ENCODE data around the gene UPF3A. TPM values are rescaled to one million over a fixed set of nuclear protein-coding genes. Genes with fewer than 3 reads are reported as not detected.

Gene UPF3A
- total RNA-seq, 1 donor from 2014 or later, result 79.8 TPM

- H3K36me3 ChIP-seq, result peaks cover 74 to 96% of the 10 kb centered on the region in 2 donors
- DNase-seq (ENCODE audit: low spot score in 2 of 2), result no peak
- TF ChIP-seq CTCF (IDR thresholded peaks at IDR 0.05), result no peak
- no peaks in the 10 kb centered on the region for H3K27me3 ChIP-seq
- H3K9me3 ChIP-seq, result no peaks in the 10 kb centered on the region
- H3K27ac ChIP-seq, result no peak overlapping the region
- intact Hi-C loops (cut with DNase I), result no loop called here
- H3K4me3 ChIP-seq, result no peak overlapping the region
- H3K4me1 ChIP-seq, result no peaks in the 10 kb centered on the region
These were observed 16.4 kb upstream of the UPF3A start for GRCh38 chr13:114264886-114265611.

DNA sequence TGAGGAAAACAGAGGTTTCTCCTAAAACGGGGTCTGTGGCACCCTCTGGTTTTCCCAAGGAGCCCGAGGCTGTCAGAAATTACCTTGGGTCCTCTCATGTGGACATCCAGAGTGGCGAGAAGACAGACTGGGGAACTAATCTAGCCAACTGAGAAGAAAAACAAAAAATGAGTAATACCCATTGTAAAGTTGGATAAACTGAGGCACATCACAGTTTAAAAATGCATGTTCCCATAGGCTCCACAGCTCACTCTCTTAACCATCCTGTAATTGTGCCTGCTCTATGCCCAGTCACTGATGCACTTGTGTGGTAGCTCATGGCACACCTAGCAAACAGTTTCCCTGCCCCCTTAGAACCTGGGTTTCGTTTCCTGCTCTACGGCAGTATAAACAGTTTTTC is 15.2 kb upstream of the UPF3A start:
- intact Hi-C loops (cut with DNase I), result no loop called here

GRCh38 chr13:114268344-114269280 is 12.8 kb upstream of the UPF3A start:
- H3K36me3 ChIP-seq, result peaks cover 53 to 86% of the 10 kb centered on the region in 2 donors

More for the DNA sequence above, 15.2 kb upstream of the UPF3A start:
- H3K36me3 ChIP-seq, result peaks cover 64 to 89% of the 10 kb centered on the region in 2 donors
- H3K27me3 ChIP-seq, result no peaks in the 10 kb centered on the region
- H3K9me3 ChIP-seq, result no peaks in the 10 kb centered on the region
- no peak for TF ChIP-seq CTCF (IDR thresholded peaks at IDR 0.05)
- no peak overlapping the region for H3K4me3 ChIP-seq
- no peak for DNase-seq (ENCODE audit: low spot score in 2 of 2)
- H3K4me1 ChIP-seq, result no peaks in the 10 kb centered on the region
- no peak overlapping the region for H3K27ac ChIP-seq

GRCh38 chr13:114269281-114269770 is 12.1 kb upstream of the UPF3A start:
- H3K36me3 ChIP-seq, result peaks cover 47 to 85% of the 10 kb centered on the region in 2 donors
- no peaks in the 10 kb centered on the region for H3K9me3 ChIP-seq
- no peak for TF ChIP-seq CTCF (IDR thresholded peaks at IDR 0.05)

More at GRCh38 chr13:114268344-114269280, 12.8 kb upstream of the UPF3A start:
- no peaks in the 10 kb centered on the region for H3K4me1 ChIP-seq
- H3K27ac ChIP-seq, result no peak overlapping the region
- H3K27me3 ChIP-seq, result no peaks in the 10 kb centered on the region
- intact Hi-C loops (cut with DNase I), result no loop called here
- no peak for DNase-seq (ENCODE audit: low spot score in 2 of 2)
- no peak overlapping the region for H3K4me3 ChIP-seq
- no peaks in the 10 kb centered on the region for H3K9me3 ChIP-seq
- no peak for TF ChIP-seq CTCF (IDR thresholded peaks at IDR 0.05)

DNA sequence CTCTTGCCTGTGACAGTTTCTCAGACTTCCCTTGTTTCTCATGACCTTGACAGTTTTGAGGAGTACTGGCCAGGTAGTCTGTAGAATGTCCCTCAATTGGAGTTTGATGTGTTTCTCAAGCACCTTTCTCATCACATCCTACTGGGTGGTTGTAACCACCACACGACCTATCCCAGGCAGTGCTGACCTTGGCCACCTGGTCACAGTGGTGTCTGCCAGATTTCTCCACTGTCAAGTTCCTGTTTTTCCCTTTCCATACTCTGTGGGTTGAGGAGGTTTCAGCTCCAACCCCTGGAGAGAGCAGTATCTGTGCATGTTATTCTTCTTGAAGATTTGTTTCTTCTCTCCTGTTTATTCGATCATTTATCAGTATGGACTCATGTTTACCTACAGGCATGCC is 8.4 kb upstream of the UPF3A start:
- TF ChIP-seq CTCF (IDR thresholded peaks at IDR 0.05), result no peak
- Histone ChIP-seq H3K4me3 (no peak overlapping the region), H3K27me3 (no peaks in the 10 kb centered on the region), H3K4me1 (no peaks in the 10 kb centered on the region), H3K36me3 (peaks cover 22 to 62% of the 10 kb centered on the region in 2 donors), H3K27ac (no peak overlapping the region), H3K9me3 (no peaks in the 10 kb centered on the region)
- no peak for DNase-seq (ENCODE audit: low spot score in 2 of 2)
- intact Hi-C loops (cut with DNase I), result no loop called here

More at GRCh38 chr13:114269281-114269770, 12.1 kb upstream of the UPF3A start:
- Histone ChIP-seq H3K4me3 (no peak overlapping the region), H3K4me1 (no peaks in the 10 kb centered on the region), H3K27ac (no peak overlapping the region), H3K27me3 (no peaks in the 10 kb centered on the region)
- intact Hi-C loops (cut with DNase I), result no loop called here
- no peak for DNase-seq (ENCODE audit: low spot score in 2 of 2)

Measured in ascending aorta (tissue), 2 donors.